ENCODE data around the gene PHKA1.
"Not testable (repeated sequence)": the region's sequence is repeated elsewhere in the genome, so short reads cannot be mapped to it uniquely, and the experiment has no call there.

GRCh38 chrX:72713599-72714477 is at the start of gene PHKA1:
- not testable (repeated sequence) for TF ChIP-seq CTCF (IDR thresholded peaks at IDR 0.05); KDM1A (IDR thresholded peaks at IDR 0.05; ENCODE audit: low read depth); USF2 (IDR thresholded peaks at IDR 0.05); EP300 (IDR thresholded peaks at IDR 0.05); CBX8 (IDR thresholded peaks at IDR 0.05); REST (IDR thresholded peaks at IDR 0.05); MYC (IDR thresholded peaks at IDR 0.05; ENCODE audit: borderline replicate concordance, low read length); SREBF2 (IDR thresholded peaks at IDR 0.05); TFCP2L1 (CRISPR knock-in tag; IDR thresholded peaks at IDR 0.05)
- TF ChIP-seq POLR2A (IDR thresholded peaks at IDR 0.05; ENCODE audit: low read length): peak; percentile 56
- peak; percentile 72 for TF ChIP-seq MAX (IDR thresholded peaks at IDR 0.05)
